ENCODE measurements around the gene PLEKHG4. TPM values are rescaled to one million over a fixed set of nuclear protein-coding genes. Genes with fewer than 3 reads are reported as not detected.

Gene PLEKHG4
- polyA plus RNA-seq, 1 of the 3 experiments (the other 2 are of a cell fraction), result 65.5 TPM

- whole genome bisulfite sequencing (ENCODE audit: low lambda C conversion rate), result 0% methylated on average over 20 of the region's 48 CpGs
- peak overlapping the region; percentile 98 for H3K4me2 ChIP-seq
- ChIA-PET POLR2A (interaction anchor here (0.6 to 4.0 kb wide), 2 partner anchors 20 to 67 kb away, joined by 4 to 14 read pairs; partner anchors contain the start of gene TMEM208), CTCF (interaction anchor here (0.9 to 4.5 kb wide), 10 partner anchors 8 to 91 kb away, joined by 3 to 21 read pairs (median 6); partner anchors contain the start of genes PLEKHG4 and TMEM208)
- H3K79me2 ChIP-seq (ENCODE audit: insufficient read depth), result peaks cover 49% of the 10 kb centered on the region
- peaks cover 0 to 5% of the 10 kb centered on the region in 2 experiments for H3K36me3 ChIP-seq (replicated peaks in 1 of 2; ENCODE audit: control insufficient read depth in 1 of 2, insufficient read depth in 2 of 2, low read length in 1 of 2)
- peak overlapping the region; percentile 45; the same call in 1 of the 2 replicates for H2AFZ ChIP-seq (ENCODE audit: low read depth)
- peak; percentile 91 for DNase-seq
- peak overlapping the region; percentile 92 to 95 for H3K4me3 ChIP-seq (ENCODE audit: low read depth in 2 of 2, low read length in 1 of 2)
- H3K4me1 ChIP-seq (ENCODE audit: control insufficient read depth in 1 of 2, insufficient read depth in 2 of 2, low read depth in 1 of 2, low read length in 1 of 2), result peaks cover 47 to 55% of the 10 kb centered on the region in 2 experiments
- H3F3A ChIP-seq (replicated peaks; ENCODE audit: insufficient read depth), result peaks cover 51% of the 10 kb centered on the region
- peak overlapping the region; percentile 88 for H3K9ac ChIP-seq
- H4K20me1 ChIP-seq (ENCODE audit: insufficient read depth), result no peaks in the 10 kb centered on the region
- no peaks in the 10 kb centered on the region for H3K27me3 ChIP-seq (ENCODE audit: insufficient read depth)
- peak overlapping the region; percentile 96 for H3K27ac ChIP-seq (ENCODE audit: low read depth in 2 of 2, low read length in 1 of 2)
- H3K9me2 ChIP-seq, result no peaks in the 10 kb centered on the region
- H3K9me3 ChIP-seq, result no peaks in the 10 kb centered on the region
- TF ChIP-seq SIN3A (IDR thresholded peaks at IDR 0.05; ENCODE audit: borderline replicate concordance, low read depth, low read length), result 0 out of 2 replicates have a peak, but pooled peaks have one; percentile 9
- TF ChIP-seq, protein P1, sequence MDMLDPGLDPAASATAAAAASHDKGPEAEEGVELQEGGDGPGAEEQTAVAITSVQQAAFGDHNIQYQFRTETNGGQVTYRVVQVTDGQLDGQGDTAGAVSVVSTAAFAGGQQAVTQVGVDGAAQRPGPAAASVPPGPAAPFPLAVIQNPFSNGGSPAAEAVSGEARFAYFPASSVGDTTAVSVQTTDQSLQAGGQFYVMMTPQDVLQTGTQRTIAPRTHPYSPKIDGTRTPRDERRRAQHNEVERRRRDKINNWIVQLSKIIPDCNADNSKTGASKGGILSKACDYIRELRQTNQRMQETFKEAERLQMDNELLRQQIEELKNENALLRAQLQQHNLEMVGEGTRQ (IDR thresholded peaks at IDR 0.05; ENCODE audit: borderline replicate concordance, low read depth, low read length), result no peak
- no peak for TF ChIP-seq EZH2phosphoT487 (IDR thresholded peaks at IDR 0.05; ENCODE audit: borderline replicate concordance, low read depth)
- no peak for TF ChIP-seq RCOR1 (IDR thresholded peaks at IDR 0.05; ENCODE audit: low read length)
- peak; percentile 64; the same call in 1 of the 2 replicates for TF ChIP-seq TEAD4 (IDR thresholded peaks at IDR 0.05; ENCODE audit: borderline replicate concordance, insufficient read depth)
- peak; percentile 86 for TF ChIP-seq MAX (IDR thresholded peaks at IDR 0.05; ENCODE audit: low read depth)
- peak; percentile 84 for TF ChIP-seq USF1 (IDR thresholded peaks at IDR 0.05; ENCODE audit: borderline replicate concordance, low read depth)
- TF ChIP-seq FOXJ3 (CRISPR knock-in tag; IDR thresholded peaks at IDR 0.05), result no peak
- no peak; the same call in 1 of the 2 replicates for TF ChIP-seq SMC3 (IDR thresholded peaks at IDR 0.05; ENCODE audit: low read depth, low read length)
- no peak for TF ChIP-seq YY1 (IDR thresholded peaks at IDR 0.05; ENCODE audit: low read depth)
- no peak for TF ChIP-seq FOSL2 (IDR thresholded peaks at IDR 0.05; ENCODE audit: borderline replicate concordance, low read depth)
- TF ChIP-seq NFIC (IDR thresholded peaks at IDR 0.05; ENCODE audit: borderline replicate concordance), result peak; percentile 40; the same call in 1 of the 2 replicates
- peak; percentile 38; the same call in 1 of the 2 replicates for TF ChIP-seq TCF12 (IDR thresholded peaks at IDR 0.05)
- TF ChIP-seq TAF1 (IDR thresholded peaks at IDR 0.05; ENCODE audit: borderline replicate concordance, low read depth, low read length), result peak; percentile 34; the same call in 1 of the 2 replicates
- TF ChIP-seq RAD21 (IDR thresholded peaks at IDR 0.05; ENCODE audit: low read length), result no peak
- no peak for TF ChIP-seq RFX5 (IDR thresholded peaks at IDR 0.05; ENCODE audit: low read length)
- TF ChIP-seq MEF2A (IDR thresholded peaks at IDR 0.05; ENCODE audit: borderline replicate concordance, low read depth), result no peak
- TF ChIP-seq, protein P2, sequence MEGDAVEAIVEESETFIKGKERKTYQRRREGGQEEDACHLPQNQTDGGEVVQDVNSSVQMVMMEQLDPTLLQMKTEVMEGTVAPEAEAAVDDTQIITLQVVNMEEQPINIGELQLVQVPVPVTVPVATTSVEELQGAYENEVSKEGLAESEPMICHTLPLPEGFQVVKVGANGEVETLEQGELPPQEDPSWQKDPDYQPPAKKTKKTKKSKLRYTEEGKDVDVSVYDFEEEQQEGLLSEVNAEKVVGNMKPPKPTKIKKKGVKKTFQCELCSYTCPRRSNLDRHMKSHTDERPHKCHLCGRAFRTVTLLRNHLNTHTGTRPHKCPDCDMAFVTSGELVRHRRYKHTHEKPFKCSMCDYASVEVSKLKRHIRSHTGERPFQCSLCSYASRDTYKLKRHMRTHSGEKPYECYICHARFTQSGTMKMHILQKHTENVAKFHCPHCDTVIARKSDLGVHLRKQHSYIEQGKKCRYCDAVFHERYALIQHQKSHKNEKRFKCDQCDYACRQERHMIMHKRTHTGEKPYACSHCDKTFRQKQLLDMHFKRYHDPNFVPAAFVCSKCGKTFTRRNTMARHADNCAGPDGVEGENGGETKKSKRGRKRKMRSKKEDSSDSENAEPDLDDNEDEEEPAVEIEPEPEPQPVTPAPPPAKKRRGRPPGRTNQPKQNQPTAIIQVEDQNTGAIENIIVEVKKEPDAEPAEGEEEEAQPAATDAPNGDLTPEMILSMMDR (IDR thresholded peaks at IDR 0.05), result peak; percentile 56
- peak; percentile 8; the same call in 1 of the 2 replicates for TF ChIP-seq PBX3 (IDR thresholded peaks at IDR 0.05)
- TF ChIP-seq JUND (IDR thresholded peaks at IDR 0.05), result no peak
- no peak; the same call in 1 of the 2 replicates for TF ChIP-seq ELF1 (IDR thresholded peaks at IDR 0.05)
- no peak for TF ChIP-seq REST (IDR thresholded peaks at IDR 0.05; ENCODE audit: low read depth, low read length)
- no peak for TF ChIP-seq RXRA (IDR thresholded peaks at IDR 0.05; ENCODE audit: borderline replicate concordance, low read depth)
- TF ChIP-seq POLR2AphosphoS5 (IDR thresholded peaks at IDR 0.05; ENCODE audit: low read depth, low read length), result no peak; the same call in 1 of the 2 replicates
- TF ChIP-seq CHD2 (IDR thresholded peaks at IDR 0.05; ENCODE audit: low read length, partially characterized antibody), result no peak
These were observed 33.1 kb upstream of the PLEKHG4 start for GRCh38 chr16:67246081-67246755.

Data from SK-N-SH (cell line).